ENCODE data around the gene TMEM184A.
A peak's percentile ranks its signal among the peaks of the same experiment; 100 is the strongest.

Gene TMEM184A

GRCh38 chr7:1567049-1567771 lies 11.2 kb upstream of the TMEM184A start:
- peak; percentile 73 for DNase-seq

- no peak for DNase-seq
Measured at GRCh38 chr7:1566687-1567048, 10.7 kb upstream of the TMEM184A start.

GRCh38 chr7:1564603-1565022 lies 8.6 kb upstream of the TMEM184A start:
- no peak for DNase-seq

GRCh38 chr7:1563981-1564602 lies 8.1 kb upstream of the TMEM184A start:
- no peak for DNase-seq

- DNase-seq: no peak
Measured at GRCh38 chr7:1562597-1563051, 6.6 kb upstream of the TMEM184A start.

GRCh38 chr7:1562116-1562515 lies 6.1 kb upstream of the TMEM184A start:
- no peak for DNase-seq

- no peak for DNase-seq
Measured at GRCh38 chr7:1561036-1561940, 5.3 kb upstream of the TMEM184A start.

- DNase-seq: no peak
Measured at GRCh38 chr7:1560620-1561031, 4.6 kb upstream of the TMEM184A start.

- no peak for DNase-seq
Measured at GRCh38 chr7:1559626-1560590, 3.9 kb upstream of the TMEM184A start.

GRCh38 chr7:1558841-1559625 lies 3.0 kb upstream of the TMEM184A start:
- DNase-seq: no peak

GRCh38 chr7:1558181-1558811 lies 2.3 kb upstream of the TMEM184A start:
- no peak for DNase-seq

GRCh38 chr7:1557771-1558170 lies 1.8 kb upstream of the TMEM184A start:
- DNase-seq: no peak

- no peak for DNase-seq
Measured at GRCh38 chr7:1557006-1557405, 1.0 kb upstream of the TMEM184A start.

GRCh38 chr7:1555046-1555812 lies 776 bp downstream of the TMEM184A start:
- DNase-seq: peak; percentile 96

GRCh38 chr7:1554333-1555045 lies 1.5 kb downstream of the TMEM184A start:
- DNase-seq: no peak

- DNase-seq: no peak
Measured at GRCh38 chr7:1553512-1554210, 2.3 kb downstream of the TMEM184A start.

GRCh38 chr7:1552200-1552599 lies 3.8 kb downstream of the TMEM184A start:
- DNase-seq: no peak

GRCh38 chr7:1550846-1551155 lies 5.2 kb downstream of the TMEM184A start:
- no peak for DNase-seq

Data from kidney glomerular epithelial cell (primary cell).